Neural cell (in vitro differentiated cells): ENCODE data around the gene SLN.

Experiments
- CTCF ChIP-seq: fragments of 450-650 bp; IDR thresholded peaks from 2 replicates; pipeline ENCODE4 v1.5.1; 2014; ENCODE audit warnings: antibody characterized with exemption, mild to moderate bottlenecking, moderate library complexity; ENCODE audit not compliant: poor library complexity, severe bottlenecking
- TAF1 ChIP-seq: IDR thresholded peaks from 2 replicates; pipeline ENCODE4 v1.6.1; 2012; ENCODE audit warnings: low read depth

GRCh38 chr11:107665018-107665417 is 46.8 kb downstream of the SLN start:
- no peak for TF ChIP-seq CTCF
- no peak for TF ChIP-seq TAF1
